GM10248 (cell line): ENCODE results near the gene RRM2.

Experiments used
- CTCF ChIA-PET: fragments of 300-600 bp; sonication (Branson Sonifier 250); formaldehyde crosslinking; extraction: SDS; loops from one replicate; lab custom pipeline; 2021; ENCODE audit warnings: antibody characterized with exemption; lab: Yijun Ruan, JAX
- POLR2A ChIA-PET: fragments of 350-650 bp; sonication (Branson Sonifier 250); formaldehyde crosslinking; extraction: SDS; loops from one replicate; lab custom pipeline; 2020; ENCODE audit warnings: antibody characterized with exemption; lab: Yijun Ruan, JAX
- DNase-seq: peaks from one replicate; pipeline ENCODE4 v3.0.0; 2012; ENCODE audit errors: extremely low spot score
- CTCF ChIP-seq: IDR thresholded peaks from 2 replicates; pipeline ENCODE4 v1.5.1; 2012; ENCODE audit warnings: mild to moderate bottlenecking, low read depth; ENCODE audit errors: extremely low read depth, missing control alignments, control extremely low read depth

The RRM2 gene

GRCh38 chr2:10083046-10083445 is 39.5 kb upstream of the RRM2 start:
- no peak for TF ChIP-seq CTCF
- POLR2A ChIA-PET: no interaction called here
- CTCF ChIA-PET: interaction anchor here (0.9 to 21.6 kb wide), 11 partner anchors 6 to 352 kb away, joined by 3 to 390 read pairs (median 4); partner anchors contain the start of gene CYS1
- DNase-seq: no peak

- ChIA-PET CTCF (interaction anchor here (1.4 to 21.6 kb wide), 6 partner anchors 6 to 352 kb away, joined by 3 to 390 read pairs (median 22); partner anchors contain the start of gene CYS1), POLR2A (no interaction called here)
- no peak for DNase-seq
- no peak for TF ChIP-seq CTCF
Observed at GRCh38 chr2:10083692-10084211, 38.8 kb upstream of the RRM2 start.

GRCh38 chr2:10084223-10084865 is 38.2 kb upstream of the RRM2 start:
- CTCF ChIA-PET: interaction anchor here (0.9 to 21.6 kb wide), 7 partner anchors 10 to 351 kb away, joined by 3 to 390 read pairs (median 11); partner anchors contain the start of gene CYS1
- DNase-seq: no peak
- POLR2A ChIA-PET: no interaction called here
- no peak for TF ChIP-seq CTCF

GRCh38 chr2:10085043-10085667 is 37.4 kb upstream of the RRM2 start:
- CTCF ChIA-PET: interaction anchor here (0.7 to 21.6 kb wide), 14 partner anchors 11 to 365 kb away, joined by 3 to 390 read pairs (median 4); partner anchors contain the start of gene CYS1
- no peak for TF ChIP-seq CTCF
- DNase-seq: no peak
- POLR2A ChIA-PET: no interaction called here

- ChIA-PET POLR2A (no interaction called here), CTCF (interaction anchor here (0.7 to 21.6 kb wide), 13 partner anchors 11 to 364 kb away, joined by 3 to 390 read pairs (median 4); partner anchors contain the start of gene CYS1)
- TF ChIP-seq CTCF: no peak
- no peak for DNase-seq
Observed at GRCh38 chr2:10085668-10086059, 36.9 kb upstream of the RRM2 start.

- POLR2A ChIA-PET: no interaction called here
- no peak for DNase-seq
- CTCF ChIA-PET: interaction anchor here (1.2 to 21.6 kb wide), 4 partner anchors 10 to 348 kb away, joined by 3 to 390 read pairs (median 9); partner anchors contain the start of gene CYS1
Observed at GRCh38 chr2:10086950-10087349, 35.6 kb upstream of the RRM2 start.

More at GRCh38 chr2:10086950-10087349, 35.6 kb upstream of the RRM2 start:
- no peak for TF ChIP-seq CTCF
